ENCODE measurements around the gene TMEM164.

Gene TMEM164

DNA sequence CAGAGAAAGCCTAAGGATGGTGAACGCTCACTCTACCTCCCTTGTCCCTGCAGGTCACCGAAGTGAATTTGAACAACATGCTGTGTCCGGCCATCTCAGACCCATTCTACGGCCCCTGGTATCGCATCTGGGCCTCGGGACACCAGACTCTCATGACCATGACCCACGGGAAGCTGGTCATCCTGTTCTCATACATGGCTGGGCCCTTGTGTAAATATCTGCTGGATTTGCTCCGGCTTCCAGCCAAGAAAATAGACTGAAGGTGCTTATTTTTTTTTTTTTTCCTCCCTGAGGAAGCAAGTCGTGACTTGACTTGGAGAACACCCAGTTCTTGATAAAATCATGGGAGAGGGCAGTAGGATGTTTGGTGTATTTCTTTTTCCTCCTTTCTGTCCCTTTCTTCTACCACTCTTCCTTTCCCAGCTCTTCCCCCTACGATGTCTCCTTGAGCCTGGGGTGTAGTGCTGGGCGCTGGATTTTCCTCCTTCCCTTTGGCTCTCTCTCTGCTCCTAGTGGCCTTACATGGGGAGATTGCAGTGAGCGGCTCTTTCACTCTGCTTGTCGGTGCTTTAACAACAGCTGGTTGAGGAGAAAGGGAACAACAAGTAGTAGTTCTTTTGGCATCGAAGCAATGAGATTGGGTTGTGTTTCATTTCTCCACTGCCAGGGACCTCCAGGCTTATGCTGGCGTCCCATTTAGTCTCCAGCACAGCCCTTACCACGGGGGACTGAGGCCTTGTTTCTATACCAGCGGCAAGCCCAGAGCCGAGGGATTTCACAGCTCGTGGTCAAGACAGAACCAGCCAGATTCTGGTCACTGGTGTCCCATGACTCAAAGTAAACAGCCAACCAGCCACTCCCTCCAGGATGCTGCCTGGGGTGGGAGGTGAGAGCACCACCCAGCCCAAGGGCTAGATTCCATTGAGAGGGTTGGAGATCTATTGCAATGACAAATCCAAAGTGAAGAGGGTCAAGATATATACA lies 170.6 kb downstream of the TMEM164 start:
- no peak for DNase-seq

DNA sequence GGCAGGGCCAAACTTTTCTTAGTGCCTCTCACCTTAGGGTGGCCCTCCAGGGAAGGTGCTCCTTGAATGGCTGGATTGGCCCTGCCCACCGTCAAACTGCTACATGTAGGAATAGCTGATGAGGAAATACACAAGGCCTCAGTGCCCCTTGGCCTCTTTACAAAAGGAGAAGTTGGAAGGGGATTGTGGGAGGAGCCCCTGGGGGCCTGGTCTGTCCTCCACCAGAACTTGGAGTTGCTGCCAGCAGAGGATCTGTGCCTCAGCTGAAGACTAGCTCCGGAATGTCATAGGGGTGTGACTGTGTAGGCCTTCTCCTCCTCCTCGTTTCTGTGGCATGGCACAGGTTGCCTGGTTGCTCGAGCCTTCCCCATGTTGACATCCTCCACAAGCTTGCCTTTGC lies 172.2 kb downstream of the TMEM164 start:
- no peak for DNase-seq

DNA sequence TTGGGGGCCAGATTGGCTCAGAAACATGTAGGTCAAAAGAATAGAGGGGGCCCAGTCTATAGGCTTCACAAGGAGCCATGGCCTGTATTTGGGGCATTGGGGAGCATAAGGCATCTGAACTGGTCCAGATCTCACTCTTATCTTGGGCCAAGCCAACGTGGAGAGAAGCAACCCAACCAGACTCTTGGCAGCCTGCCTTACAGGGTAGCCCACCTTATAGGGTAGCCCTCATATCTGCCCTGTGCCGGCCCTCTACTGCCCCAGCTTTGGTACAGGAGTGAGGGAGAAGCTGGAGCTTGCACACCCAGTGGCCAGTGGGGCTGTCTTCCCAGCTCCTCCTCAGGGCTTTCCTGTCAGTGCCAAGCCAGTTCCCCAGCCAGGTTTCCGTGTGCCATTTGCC lies 172.8 kb downstream of the TMEM164 start:
- no peak for DNase-seq

DNA sequence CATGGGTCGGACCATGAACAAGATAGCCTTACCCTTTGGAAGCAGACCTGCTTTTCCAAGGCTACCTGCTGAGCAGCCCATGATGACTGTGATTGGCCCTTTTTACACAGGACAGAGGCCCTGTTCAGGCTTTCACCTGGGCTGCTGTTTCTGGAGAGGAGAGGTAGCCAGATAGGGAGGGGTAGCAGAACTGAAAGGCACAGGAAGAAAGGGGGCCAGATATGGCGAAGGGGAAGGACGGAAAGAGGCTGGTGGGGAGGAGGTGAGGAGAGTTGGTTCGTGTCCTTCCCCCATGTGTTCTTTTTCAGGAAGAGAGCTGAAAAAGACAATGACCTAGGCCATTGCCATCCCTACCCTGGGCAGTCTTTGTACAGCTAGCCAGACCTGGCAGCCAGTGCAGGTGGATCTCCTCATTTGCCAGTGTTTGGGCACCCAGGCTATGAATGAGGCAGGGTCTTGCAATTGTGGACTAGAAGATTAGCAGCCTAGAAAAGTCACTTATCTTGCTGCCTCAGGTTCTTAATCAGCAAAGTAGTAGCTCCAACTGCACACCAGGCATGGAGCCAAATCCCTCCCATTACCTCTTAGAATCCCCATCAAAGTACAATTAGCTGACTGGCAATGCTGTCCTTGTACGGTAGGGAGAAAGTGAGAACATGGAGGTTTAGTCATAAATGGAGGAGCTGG lies 175.4 kb downstream of the TMEM164 start:
- DNase-seq, result peak; percentile 91

DNA sequence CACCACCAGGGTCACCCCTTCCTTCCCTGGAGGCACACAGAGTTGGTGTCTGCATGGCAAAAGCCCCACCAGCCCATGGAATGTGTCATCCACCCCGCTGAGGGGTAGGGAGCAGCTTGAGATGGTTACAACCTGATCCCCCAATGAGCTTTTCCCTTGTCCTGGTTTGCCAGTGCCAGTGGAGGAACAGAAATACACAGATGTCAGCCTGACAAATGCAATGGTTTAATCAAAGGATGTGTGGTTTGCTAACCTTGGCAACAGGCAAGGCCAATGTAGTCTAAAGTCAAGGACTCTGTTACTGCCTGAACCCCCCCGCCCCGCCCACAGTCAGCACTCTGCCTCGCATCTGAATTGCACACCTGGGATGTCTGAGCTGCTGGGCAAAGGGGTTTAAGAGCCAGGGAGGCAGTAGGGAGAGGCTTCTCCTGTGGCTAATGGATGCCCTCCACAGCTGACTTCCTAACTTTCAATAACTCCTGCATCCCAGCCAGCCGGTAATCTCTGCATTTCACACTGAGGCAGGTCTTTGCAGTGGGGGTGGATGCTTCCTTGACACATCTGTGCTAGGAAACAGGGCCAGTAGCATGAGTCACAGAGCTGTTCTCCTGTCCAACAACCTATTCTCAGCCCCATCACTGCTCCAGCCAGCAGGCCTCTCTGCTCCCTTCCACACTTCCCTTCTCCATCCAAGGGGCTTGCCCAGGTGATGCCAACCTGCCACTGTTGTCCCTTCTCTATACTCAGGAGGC lies 177.4 kb downstream of the TMEM164 start:
- DNase-seq, result peak; percentile 32

DNA sequence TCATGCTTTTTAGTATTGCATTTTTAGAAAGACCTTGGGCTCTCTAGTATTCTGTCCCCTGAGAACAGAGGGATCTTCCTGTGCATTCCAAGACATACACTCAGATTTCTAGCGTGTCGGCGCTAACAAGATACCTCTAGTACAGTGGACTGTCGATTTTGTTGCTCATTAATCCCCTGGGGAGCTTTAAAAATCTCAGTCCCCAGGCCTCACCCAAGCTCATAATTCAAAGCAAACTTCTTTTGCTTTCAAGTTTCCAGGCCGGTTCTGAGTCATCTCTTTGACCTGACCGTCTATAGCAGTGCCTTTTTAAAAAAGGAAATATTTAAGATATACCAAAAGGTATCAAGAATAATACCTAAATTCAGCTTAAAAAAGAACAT lies 178.0 kb downstream of the TMEM164 start:
- peak; percentile 57 for DNase-seq

DNA sequence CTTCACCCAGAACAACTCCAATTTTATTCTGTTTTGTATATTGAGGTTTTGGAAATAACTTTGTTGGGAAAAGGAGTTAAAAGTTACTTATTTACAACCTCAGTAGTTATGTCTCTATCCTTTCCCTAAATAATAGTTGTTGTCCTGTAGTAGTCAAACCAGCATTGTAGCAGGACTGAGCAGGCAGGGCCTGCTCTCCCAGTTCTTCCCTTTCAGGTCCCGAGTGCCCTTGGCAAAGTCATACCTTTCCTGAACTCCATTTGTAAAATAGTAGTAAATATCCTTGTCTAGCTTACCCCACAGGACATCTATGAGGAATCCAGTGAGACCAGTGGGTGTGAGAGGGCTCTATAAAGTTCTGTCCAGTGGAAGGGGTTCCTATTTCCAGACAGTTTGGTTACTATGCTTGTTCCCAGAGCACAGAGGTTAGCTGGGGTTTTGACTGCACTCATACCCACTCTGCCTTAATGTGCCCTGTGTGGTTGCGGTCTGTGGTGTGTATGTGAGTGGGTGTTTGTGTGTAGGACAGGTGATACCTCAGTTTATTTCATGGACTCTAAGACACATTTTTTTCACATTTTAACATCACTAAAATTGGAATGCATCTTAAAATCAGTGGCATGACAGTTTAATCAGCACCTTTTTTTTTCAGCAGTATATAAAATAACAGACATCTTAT lies 178.7 kb downstream of the TMEM164 start:
- DNase-seq, result no peak

DNA sequence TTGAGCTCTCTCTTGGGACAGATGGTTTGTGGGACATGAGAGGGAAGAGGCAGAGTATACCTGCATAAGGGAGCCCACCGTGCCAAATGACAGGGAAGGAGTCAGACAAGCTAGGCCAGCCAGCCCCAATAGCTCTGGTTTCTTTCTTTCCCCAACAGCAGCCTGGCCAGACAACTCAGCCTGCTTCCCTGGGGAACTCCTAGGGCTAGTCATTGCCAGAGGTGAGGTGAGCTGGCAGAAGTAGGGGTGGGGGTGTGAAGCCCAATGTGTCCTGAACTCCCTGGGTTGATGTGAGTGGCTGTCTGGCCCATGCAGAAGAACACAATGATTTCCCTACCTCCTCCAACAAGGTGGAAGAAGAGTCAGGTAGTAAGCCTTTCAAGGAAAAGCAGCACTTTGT lies 179.4 kb downstream of the TMEM164 start:
- peak; percentile 14 for DNase-seq

DNA sequence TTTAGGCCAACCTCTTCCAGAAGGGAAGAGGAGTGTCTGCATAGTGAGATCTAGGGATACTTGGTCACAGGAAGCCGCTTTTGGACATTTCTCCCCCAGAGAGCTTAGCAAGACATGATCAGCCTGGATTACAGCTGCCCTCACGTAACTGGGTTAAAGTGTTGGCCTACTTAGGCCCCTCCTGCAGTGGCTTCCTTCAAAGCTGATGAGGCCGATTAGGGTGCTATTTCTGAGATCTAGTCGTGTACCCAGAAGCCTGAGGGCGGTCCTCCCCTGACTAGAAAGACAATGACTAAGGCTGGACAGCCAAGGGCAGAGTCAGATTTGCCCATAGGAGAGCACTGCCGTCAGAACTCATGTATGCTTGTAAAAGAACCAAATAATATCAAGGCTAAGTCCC lies 180.0 kb downstream of the TMEM164 start:
- DNase-seq, result peak; percentile 91

DNA sequence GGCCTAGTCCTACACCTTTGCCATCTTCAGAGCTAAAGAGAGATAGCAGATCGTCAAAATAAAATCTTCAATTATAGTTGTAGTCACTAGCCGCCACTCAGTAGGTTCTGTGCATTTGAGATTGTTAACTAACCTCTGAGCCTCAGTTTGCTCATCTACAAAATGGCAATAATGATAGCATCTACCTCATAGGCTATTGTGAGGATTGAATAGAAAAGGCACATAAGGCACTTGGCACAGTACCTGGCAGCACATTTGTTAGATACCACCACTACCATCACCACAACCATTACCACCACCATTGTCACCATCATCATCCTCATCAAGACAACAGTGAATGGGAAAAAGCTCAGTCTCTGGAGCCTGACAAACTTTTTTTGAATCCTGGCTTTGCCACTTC lies 180.4 kb downstream of the TMEM164 start:
- no peak for DNase-seq

DNA sequence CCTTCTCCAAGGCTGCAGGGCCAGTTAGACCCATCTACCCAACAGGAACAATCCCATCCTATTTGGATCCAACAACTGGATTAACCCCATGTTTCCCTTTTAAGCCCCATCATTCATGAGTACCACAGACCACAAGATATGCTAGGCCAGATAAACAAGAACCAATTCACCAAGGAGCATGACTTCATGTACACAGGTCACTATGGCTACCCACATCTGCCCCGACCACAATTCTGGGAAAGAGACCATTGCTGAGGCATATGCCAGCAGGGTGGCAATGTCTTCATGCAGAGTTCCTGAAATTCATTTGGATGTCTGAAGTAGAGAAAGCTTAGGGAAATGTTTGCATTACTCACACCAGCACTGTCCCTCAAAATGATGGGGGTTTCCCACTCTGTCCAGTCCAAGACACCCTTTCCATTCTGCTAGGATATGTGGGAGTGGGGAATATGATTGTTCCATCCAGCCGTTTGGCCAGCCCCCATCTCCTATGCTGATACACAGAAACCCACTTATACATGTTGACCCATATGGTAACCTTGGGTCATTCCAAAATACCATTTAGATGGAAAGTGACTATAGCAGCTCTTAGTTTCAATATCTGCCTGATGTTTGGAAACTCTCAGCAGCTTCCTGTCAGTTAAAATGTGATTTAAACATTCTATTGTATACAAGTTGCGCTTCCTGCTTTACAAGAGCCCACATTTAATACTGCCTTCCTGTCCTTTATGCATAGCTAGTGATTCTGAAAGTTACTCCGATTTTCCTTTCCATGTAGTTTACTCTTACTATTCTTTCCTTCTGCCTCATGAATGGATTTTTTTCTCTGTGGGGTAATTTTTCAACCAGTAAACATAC lies 186.0 kb downstream of the TMEM164 start:
- DNase-seq, result no peak

DNA sequence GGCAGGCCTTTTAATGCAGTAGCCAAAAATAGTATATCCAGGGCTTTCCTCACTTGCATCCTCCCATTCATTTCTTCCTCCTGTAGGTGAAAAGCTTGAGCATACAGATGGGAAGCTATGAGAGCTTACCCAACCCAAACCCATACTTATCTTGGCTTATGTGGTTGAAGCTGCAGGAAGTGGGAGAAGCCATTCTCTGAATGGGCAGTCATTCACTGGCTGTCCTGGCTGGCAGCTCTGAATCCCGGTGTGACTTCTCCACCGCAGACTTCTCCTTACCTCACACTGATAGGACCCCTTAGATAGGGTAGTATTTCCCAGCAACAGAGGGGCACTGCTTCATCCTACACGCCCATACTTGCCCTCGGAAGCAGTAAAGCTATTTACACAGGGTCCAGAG lies 189.6 kb downstream of the TMEM164 start:
- DNase-seq, result no peak

DNA sequence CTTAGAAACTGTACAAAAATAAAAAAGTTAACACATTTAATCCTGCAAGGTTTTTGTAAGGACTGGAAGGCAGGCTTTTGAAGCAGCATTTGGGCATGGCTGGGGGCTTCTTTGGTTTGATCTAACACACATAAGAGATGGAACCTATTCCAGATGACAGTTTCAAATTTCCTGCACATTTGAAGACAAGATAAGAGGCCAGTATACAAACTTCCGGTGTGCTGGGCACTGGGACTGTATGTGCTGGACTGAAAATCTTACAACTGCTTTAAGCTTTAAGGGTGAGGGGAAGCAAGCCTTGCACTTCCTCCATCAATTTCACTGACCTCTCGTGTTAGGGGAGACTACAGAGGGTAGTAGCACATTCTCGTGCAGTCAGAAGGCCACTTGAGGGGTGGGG lies 192.1 kb downstream of the TMEM164 start:
- DNase-seq, result no peak

DNA sequence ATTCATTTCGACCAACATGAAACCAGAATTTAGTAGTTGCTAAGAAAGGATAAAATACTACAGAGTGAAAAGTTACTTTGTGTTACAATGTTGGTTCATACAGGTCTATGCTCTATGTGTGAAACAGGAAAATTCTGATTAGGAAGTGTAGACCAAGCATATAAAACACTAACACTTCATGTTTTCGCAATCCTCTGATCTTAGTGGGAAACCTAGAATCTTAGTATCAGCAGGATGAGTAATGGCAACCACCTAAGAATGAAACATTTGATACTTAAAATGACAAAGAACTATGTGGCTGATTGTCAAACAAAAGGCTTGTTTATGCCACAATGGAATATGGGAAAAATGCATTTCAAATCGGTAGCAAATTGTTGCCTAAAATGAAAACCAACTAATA lies 198.9 kb downstream of the TMEM164 start:
- no peak for DNase-seq

DNA sequence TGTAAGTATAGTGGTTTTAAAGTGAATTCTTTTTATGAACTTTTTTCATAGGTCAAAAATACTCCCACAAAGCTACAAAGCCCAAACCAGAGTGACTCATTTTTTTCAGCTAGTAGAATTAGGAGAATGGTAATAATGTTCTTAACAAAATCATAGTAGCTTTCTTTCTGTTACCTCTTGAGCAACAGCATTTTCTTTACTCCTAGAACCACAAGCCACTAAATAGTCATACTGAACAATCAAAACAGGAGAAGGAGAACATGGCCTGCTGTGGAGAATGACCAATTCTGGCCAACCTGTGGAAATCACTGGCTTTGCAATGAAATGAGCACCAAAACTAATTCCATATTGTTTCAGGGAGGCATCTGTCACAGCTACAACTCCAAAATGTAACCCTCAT lies 202.1 kb downstream of the TMEM164 start:
- DNase-seq, result no peak

DNA sequence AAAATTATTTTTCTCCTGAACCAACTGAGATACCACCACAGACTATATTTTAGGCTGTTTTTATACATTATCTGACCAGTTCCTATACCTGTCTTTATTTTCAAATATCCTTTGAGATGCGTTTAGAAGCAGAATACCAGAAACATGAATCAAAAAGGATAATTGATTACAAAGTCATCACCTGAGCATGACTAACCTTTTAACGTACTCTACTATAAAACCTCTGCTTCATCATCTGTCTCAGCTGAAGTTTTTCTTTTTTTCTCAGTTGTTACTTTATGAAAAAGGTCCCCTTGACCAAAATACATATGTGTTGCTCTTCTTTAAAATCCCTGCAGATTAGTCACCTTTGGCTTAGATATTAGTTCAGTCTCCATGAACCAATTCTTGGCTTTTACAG lies 205.2 kb downstream of the TMEM164 start:
- no peak for DNase-seq

DNA sequence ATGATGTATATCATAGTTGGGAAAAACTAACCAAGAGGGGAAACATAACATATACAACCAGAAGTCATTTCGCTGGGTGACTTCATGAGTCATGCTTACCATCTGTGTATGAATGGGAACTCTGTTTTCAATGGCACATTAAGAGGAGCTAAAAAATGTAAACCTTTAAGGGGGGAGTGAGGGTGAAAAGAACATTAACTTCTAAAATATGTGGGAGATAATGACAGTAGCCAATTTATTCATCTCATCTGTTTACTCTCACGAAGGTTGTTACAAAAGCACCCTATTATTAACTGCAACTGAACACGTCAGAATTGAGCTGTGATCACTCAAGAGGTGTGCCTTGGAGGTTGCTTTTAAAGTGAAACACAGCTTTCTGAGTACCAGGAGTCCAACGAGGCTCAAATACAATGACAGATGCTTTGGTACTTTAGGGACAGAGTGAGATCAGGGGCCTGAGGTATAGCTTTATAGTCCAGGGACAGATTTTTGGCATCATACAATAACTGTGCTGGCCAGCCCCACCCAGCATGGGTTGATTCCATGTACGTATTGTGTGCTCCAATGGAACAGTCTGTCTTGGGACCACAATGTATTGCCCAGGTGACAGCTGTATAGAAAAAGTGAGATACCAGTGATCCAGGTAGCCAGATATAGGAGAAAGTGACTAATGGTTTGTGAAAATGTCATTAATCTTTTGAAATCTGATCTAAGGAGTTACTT lies 207.7 kb downstream of the TMEM164 start:
- DNase-seq, result peak; percentile 8

DNA sequence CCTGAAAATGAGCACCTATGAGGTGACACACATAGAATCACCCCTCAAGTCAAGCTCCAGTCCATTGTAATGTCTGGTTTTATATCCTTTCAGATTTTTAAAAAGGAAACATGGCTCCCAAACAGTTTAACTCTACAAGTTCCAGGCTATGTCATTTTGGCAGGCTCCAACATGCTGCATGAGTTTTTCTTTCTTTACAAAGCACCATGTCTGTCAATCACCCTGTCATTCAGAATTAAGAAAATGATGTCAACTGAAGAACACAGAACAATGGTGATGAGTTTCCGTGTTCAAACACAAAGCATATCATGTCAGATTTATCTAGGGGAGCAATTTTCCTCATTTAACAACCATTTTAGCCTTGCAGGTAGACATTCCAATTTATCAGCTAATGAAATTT lies 208.4 kb downstream of the TMEM164 start:
- no peak for DNase-seq

DNA sequence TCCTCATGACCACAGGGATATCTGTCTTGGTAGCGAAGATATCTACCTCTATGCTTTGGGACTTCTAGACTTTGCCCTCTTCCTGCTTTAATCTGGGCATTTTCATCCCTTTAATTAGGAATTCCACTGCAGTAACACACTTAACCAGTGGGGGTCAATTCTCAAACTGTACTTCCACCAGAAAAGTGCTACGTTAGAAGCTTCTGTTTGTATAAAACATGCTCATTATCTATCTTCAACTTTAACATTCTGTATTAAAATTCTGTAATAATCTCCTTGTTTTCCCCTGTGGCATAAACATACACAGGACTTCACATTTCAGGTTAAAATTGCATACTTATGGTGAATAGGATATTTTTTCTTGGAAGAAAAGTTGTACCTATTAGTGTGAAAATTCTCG lies 209.4 kb downstream of the TMEM164 start:
- DNase-seq, result peak; percentile 16

DNA sequence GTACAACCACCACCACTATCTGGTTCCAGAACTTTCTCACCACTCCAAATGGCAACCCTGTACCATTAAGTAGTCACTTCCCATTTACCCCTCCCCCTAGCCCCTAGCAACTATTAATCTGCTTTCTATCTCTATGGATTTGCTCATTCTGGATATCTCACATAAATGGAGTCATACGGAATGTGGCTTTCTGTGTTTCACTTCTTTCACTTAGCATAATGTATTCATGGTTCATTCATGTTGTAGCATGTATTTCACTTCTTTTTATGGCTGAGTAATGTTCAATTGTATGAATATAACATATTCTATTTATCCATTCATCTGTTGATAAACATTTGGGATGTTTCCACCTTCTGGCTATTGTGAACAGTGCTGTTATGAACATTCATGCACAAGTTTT lies 210.3 kb downstream of the TMEM164 start:
- no peak for DNase-seq

DNA sequence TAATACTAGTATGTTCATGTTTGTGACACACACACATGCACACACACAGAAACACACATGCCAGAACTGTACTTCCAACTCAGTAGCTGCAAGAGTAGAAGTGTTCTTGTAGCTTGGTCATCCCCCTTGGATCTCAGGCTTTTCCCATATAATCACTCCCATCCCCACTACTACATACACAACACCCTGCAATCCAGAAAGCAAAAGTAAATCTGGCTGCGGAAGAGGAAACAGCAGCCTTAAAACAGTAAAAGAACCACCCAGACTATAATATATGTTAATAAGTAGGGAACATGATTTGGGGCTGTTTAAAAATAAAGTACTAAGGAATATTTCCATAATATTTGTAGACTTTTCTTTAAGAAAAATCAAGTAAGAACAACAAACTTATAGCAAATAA lies 211.8 kb downstream of the TMEM164 start:
- no peak for DNase-seq

Measured in NCI-H82 (cell line).